ENCODE measurements around the gene NPTXR.

The NPTXR gene

GRCh38 chr22:38868886-38869381 lies 25.1 kb upstream of the NPTXR start:
- peak; percentile 95 for TF ChIP-seq CTCF (IDR thresholded peaks at IDR 0.05; ENCODE audit: low read depth, low read length, missing control alignments)
- in situ Hi-C loops (cut with HindIII; ENCODE audit: low sequenced_read_pairs) = no loop called here
- H3K4me3 ChIP-seq (ENCODE audit: low read depth, low read length) = no peak overlapping the region
- no peak for DNase-seq (ENCODE audit: low read depth)

GRCh38 chr22:38868286-38868721 lies 24.5 kb upstream of the NPTXR start:
- in situ Hi-C loops (cut with HindIII; ENCODE audit: low sequenced_read_pairs) = no loop called here
- H3K4me3 ChIP-seq (ENCODE audit: low read depth, low read length) = no peak overlapping the region
- TF ChIP-seq CTCF (IDR thresholded peaks at IDR 0.05; ENCODE audit: low read depth, low read length, missing control alignments) = no peak
- no peak for DNase-seq (ENCODE audit: low read depth)

- in situ Hi-C loops (cut with HindIII; ENCODE audit: low sequenced_read_pairs) = no loop called here
- TF ChIP-seq CTCF (IDR thresholded peaks at IDR 0.05; ENCODE audit: low read depth, low read length, missing control alignments) = no peak
- no peak for DNase-seq (ENCODE audit: low read depth)
- H3K4me3 ChIP-seq (ENCODE audit: low read depth, low read length) = no peak overlapping the region
Measured at GRCh38 chr22:38867471-38868285, 23.9 kb upstream of the NPTXR start.

GRCh38 chr22:38867124-38867455 lies 23.3 kb upstream of the NPTXR start:
- no peak for TF ChIP-seq CTCF (IDR thresholded peaks at IDR 0.05; ENCODE audit: low read depth, low read length, missing control alignments)
- no peak overlapping the region for H3K4me3 ChIP-seq (ENCODE audit: low read depth, low read length)
- in situ Hi-C loops (cut with HindIII; ENCODE audit: low sequenced_read_pairs) = no loop called here
- no peak for DNase-seq (ENCODE audit: low read depth)

GRCh38 chr22:38866399-38867123 lies 22.7 kb upstream of the NPTXR start:
- no peak overlapping the region for H3K4me3 ChIP-seq (ENCODE audit: low read depth, low read length)
- no peak for TF ChIP-seq CTCF (IDR thresholded peaks at IDR 0.05; ENCODE audit: low read depth, low read length, missing control alignments)
- in situ Hi-C loops (cut with HindIII; ENCODE audit: low sequenced_read_pairs) = no loop called here
- DNase-seq (ENCODE audit: low read depth) = no peak

- no peak for TF ChIP-seq CTCF (IDR thresholded peaks at IDR 0.05; ENCODE audit: low read depth, low read length, missing control alignments)
- in situ Hi-C loops (cut with HindIII; ENCODE audit: low sequenced_read_pairs) = no loop called here
- no peak overlapping the region for H3K4me3 ChIP-seq (ENCODE audit: low read depth, low read length)
Measured at GRCh38 chr22:38866024-38866398, 22.2 kb upstream of the NPTXR start.

More at GRCh38 chr22:38866024-38866398, 22.2 kb upstream of the NPTXR start:
- no peak for DNase-seq (ENCODE audit: low read depth)

Measured in astrocyte of the cerebellum (primary cell).